GM19324 (cell line): ENCODE results near the gene STK24.

Source experiments
- ATAC-seq: cut with Tn5 transposase; IDR thresholded peaks from one replicate; pipeline ENCODE4 v1.9.1; 2021; ENCODE audit warnings: mild to moderate bottlenecking, moderate library complexity; ENCODE audit not compliant: unreplicated experiment, low FRiP score

The STK24 gene

GRCh38 chr13:98479496-98480003 is 97.4 kb downstream of the STK24 start:
- ATAC-seq = no peak

- ATAC-seq = peak; percentile 30
Observed at GRCh38 chr13:98478189-98479129, 98.4 kb downstream of the STK24 start.

- peak; percentile 94 for ATAC-seq
Observed at GRCh38 chr13:98476538-98476966, 100.4 kb downstream of the STK24 start.

GRCh38 chr13:98476106-98476505 is 100.8 kb downstream of the STK24 start:
- ATAC-seq = peak; percentile 14

GRCh38 chr13:98475522-98475921 is 101.4 kb downstream of the STK24 start:
- no peak for ATAC-seq

GRCh38 chr13:98474761-98475160 is 102.1 kb downstream of the STK24 start:
- ATAC-seq = no peak

- ATAC-seq = no peak
Observed at GRCh38 chr13:98474292-98474691, 102.6 kb downstream of the STK24 start.

- ATAC-seq = no peak
Observed at GRCh38 chr13:98473788-98474144, 103.1 kb downstream of the STK24 start.

- ATAC-seq = no peak
Observed at GRCh38 chr13:98473135-98473787, 103.6 kb downstream of the STK24 start.

GRCh38 chr13:98471934-98472333 is 105.0 kb downstream of the STK24 start:
- no peak for ATAC-seq

- ATAC-seq = no peak
Observed at GRCh38 chr13:98470920-98471319, 106.0 kb downstream of the STK24 start.

GRCh38 chr13:98468929-98469328 is 108.0 kb downstream of the STK24 start:
- no peak for ATAC-seq

GRCh38 chr13:98468361-98468760 is 108.5 kb downstream of the STK24 start:
- no peak for ATAC-seq

- no peak for ATAC-seq
Observed at GRCh38 chr13:98467263-98467985, 109.5 kb downstream of the STK24 start.

GRCh38 chr13:98466634-98467236 is 110.2 kb downstream of the STK24 start:
- ATAC-seq = no peak

- no peak for ATAC-seq
Observed at GRCh38 chr13:98462946-98463345, 114.0 kb downstream of the STK24 start.

GRCh38 chr13:98462241-98462882 is 114.5 kb downstream of the STK24 start:
- ATAC-seq = no peak

- no peak for ATAC-seq
Observed at GRCh38 chr13:98461486-98462240, 115.2 kb downstream of the STK24 start.

- no peak for ATAC-seq
Observed at GRCh38 chr13:98460516-98460915, 116.4 kb downstream of the STK24 start.
